T-cell (primary cell): Measurements from ENCODE around the gene CD84. TPM values are rescaled to one million over a fixed set of nuclear protein-coding genes. Genes with fewer than 3 reads are reported as not detected.
A peak's percentile ranks its signal among the peaks of the same experiment; 100 is the strongest.
"Not testable (repeated sequence)": the region's sequence is repeated elsewhere in the genome, so short reads cannot be mapped to it uniquely, and the experiment has no call there.

Source experiments
- ATAC-seq, 4 experiments: fragments of 200-7000 bp in 3 of 4; fragments of 150-1000 bp in 1 of 4; cut with Tn5 transposase; replicated peaks in 1 of 4; 1 replicate in 3 of 4; 2 replicates in 1 of 4; pipeline ENCODE4 v1.10.0; 2021; ENCODE audit warnings: moderate library complexity in 3 of 4, mild to moderate bottlenecking in 2 of 4, moderate number of reproducible peaks in 1 of 4
- CTCF ChIA-PET, 2 donors: fragments of 300-600 bp; sonication (Branson Sonifier 250); formaldehyde crosslinking; loops; one replicate each; lab custom pipeline; 2022; ENCODE audit warnings: antibody characterized with exemption in 2 of 2; lab: Charles Lee
- POLR2A ChIA-PET, 2 donors: fragments of 300-600 bp; sonication (Branson Sonifier 250); formaldehyde crosslinking; loops; one replicate each; lab custom pipeline; 2022; ENCODE audit warnings: antibody characterized with exemption in 2 of 2; lab: Charles Lee
- DNase-seq, 35 experiments: peaks; one replicate each; pipeline versions ENCODE4 v3.0.0 to v3.0.0-alpha.2; 2013 to 2023
- H3K27ac ChIP-seq: one replicate; pipeline ENCODE4 v1.5.1; 2013; ENCODE audit warnings: low read length
- H3K27me3 ChIP-seq, 2 experiments: replicated peaks in 1 of 2; 1 replicate in 1 of 2; 2 replicates in 1 of 2; pipeline versions ENCODE4 v1.6.1 to v1.7.0; 2013; ENCODE audit warnings: low read length in 1 of 2, mixed read lengths in 1 of 2; ENCODE audit not compliant: control insufficient read depth in 2 of 2, insufficient read depth in 2 of 2; ENCODE audit errors: extremely low read depth in 1 of 2
- H3K36me3 ChIP-seq, 2 donors: 1 replicate in 1 of 2; 2 replicates in 1 of 2; pipeline versions ENCODE4 v1.6.1 to v1.7.0; 2013; ENCODE audit warnings: low read length in 1 of 2; ENCODE audit not compliant: control insufficient read depth in 2 of 2, insufficient read depth in 1 of 2; ENCODE audit errors: extremely low read depth in 1 of 2
- H3K4me1 ChIP-seq, 2 experiments: 1 replicate in 1 of 2; 2 replicates in 1 of 2; pipeline versions ENCODE4 v1.6.1 to v1.7.0; 2013; ENCODE audit warnings: low read length in 2 of 2, mixed read lengths in 1 of 2; ENCODE audit not compliant: insufficient read depth in 2 of 2, control insufficient read depth in 1 of 2; ENCODE audit errors: extremely low read depth in 1 of 2
- H3K4me3 ChIP-seq, 2 donors: 1 replicate in 1 of 2; 2 replicates in 1 of 2; pipeline versions ENCODE4 v1.5.1 to v1.7.0; 2013; ENCODE audit warnings: mild to moderate bottlenecking in 2 of 2, low read length in 1 of 2, moderate library complexity in 1 of 2; ENCODE audit not compliant: control insufficient read depth in 1 of 2; ENCODE audit errors: extremely low read depth in 1 of 2
- H3K9me3 ChIP-seq: 2 replicates; pipeline ENCODE4 v1.7.0; 2013
- H3K27ac Mint-ChIP-seq, 2 donors: one replicate each; pipeline ENCODE4 v1.8.0; 2020 to 2021; ENCODE audit warnings: mild to moderate bottlenecking in 2 of 2, mixed read lengths in 2 of 2
- H3K27me3 Mint-ChIP-seq, 2 donors: one replicate each; pipeline ENCODE4 v1.8.0; 2021 to 2022; ENCODE audit warnings: mixed read lengths in 2 of 2
- H3K36me3 Mint-ChIP-seq: one replicate; pipeline ENCODE4 v1.8.0; 2021; ENCODE audit warnings: mixed read lengths
- H3K4me1 Mint-ChIP-seq, 3 donors: one replicate each; pipeline ENCODE4 v1.8.0; 2020 to 2022; ENCODE audit warnings: mixed read lengths in 3 of 3, mild to moderate bottlenecking in 1 of 3
- H3K4me3 Mint-ChIP-seq, 3 donors: one replicate each; pipeline ENCODE4 v1.8.0; 2020 to 2022; ENCODE audit warnings: mild to moderate bottlenecking in 3 of 3, mixed read lengths in 3 of 3, moderate library complexity in 3 of 3
- H3K9me3 Mint-ChIP-seq, 3 donors: one replicate each; pipeline ENCODE4 v1.8.0; 2020 to 2022; ENCODE audit warnings: mixed read lengths in 3 of 3
- WGBS: methylation state at CpG from one replicate; pipeline ENCODE4 v1.1.5; 2013; ENCODE audit warnings: missing lambda C conversion rate; ENCODE audit not compliant: insufficient coverage; 5-methylcytosine and 5-hydroxymethylcytosine counted together
- total RNA-seq, 35 experiments: library from RNA in 6 of 35; stranded (reverse) in 6 of 35; fragments of 120-200 nt in 1 of 35; gene quantifications; one replicate each; pipeline versions ENCODE4 v1.2.1 to v1.2.4 and lab custom pipeline; 2013 to 2026

CD84 gene, protein sequence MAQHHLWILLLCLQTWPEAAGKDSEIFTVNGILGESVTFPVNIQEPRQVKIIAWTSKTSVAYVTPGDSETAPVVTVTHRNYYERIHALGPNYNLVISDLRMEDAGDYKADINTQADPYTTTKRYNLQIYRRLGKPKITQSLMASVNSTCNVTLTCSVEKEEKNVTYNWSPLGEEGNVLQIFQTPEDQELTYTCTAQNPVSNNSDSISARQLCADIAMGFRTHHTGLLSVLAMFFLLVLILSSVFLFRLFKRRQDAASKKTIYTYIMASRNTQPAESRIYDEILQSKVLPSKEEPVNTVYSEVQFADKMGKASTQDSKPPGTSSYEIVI
- total RNA-seq (10 to 100 TPM; 47.5 to 97.4 (median 51.8) TPM), total RNA-seq (lab: John Stamatoyannopoulos, UW) (16.9 to 262 (median 93.8) reads per million in 29 experiments)
- total RNA-seq (2013) = 98.3 TPM

GRCh38 chr1:160579216-160579701 lies at the start of gene CD84:
Gene CD84 (minus strand): TSS chr1:160579496. CDS start chr1:160579437, 59 bp downstream.
- peak in 6 of 35 experiments; percentile 2 to 50 (median 15) for DNase-seq
- no peaks in the 10 kb centered on the region for H3K9me3 ChIP-seq
- Mint-ChIP-seq H3K27me3 (no peaks in the 10 kb centered on the region), H3K36me3 (peaks cover 22% of the 10 kb centered on the region), H3K9me3 (peaks cover 0 to 6% (median 4%) of the 10 kb centered on the region in 3 donors), H3K27ac (peak within 1 kb of the TSS; percentile 98 to 99), H3K4me3 (peak within 1 kb of the TSS; percentile 77 to 92 (median 86)), H3K4me1 (peaks cover 75 to 91% (median 81%) of the 10 kb centered on the region in 3 donors)
- no peaks in the 10 kb centered on the region for H3K36me3 ChIP-seq
- CTCF ChIA-PET = interaction anchor here in 1 of 2 donors (1.3 to 1.5 kb wide), 2 partner anchors 38 to 78 kb away, joined by 3 to 6 read pairs; no protein-coding TSS in a partner anchor
- peak within 1 kb of the TSS; percentile 87 for H3K27ac ChIP-seq
- 0% methylated on average over 1 of the region's 3 CpGs for WGBS
- POLR2A ChIA-PET = interaction anchor here (0.6 to 1.0 kb wide), 2 partner anchors 35 to 386 kb away, joined by 3 to 4 read pairs; no protein-coding TSS in a partner anchor
- H3K27me3 ChIP-seq = no peaks in the 10 kb centered on the region
- peak within 1 kb of the TSS; percentile 61 to 69 for H3K4me3 ChIP-seq
- peak; percentile 46 to 66 (median 54) for ATAC-seq
- peaks cover 27 to 33% of the 10 kb centered on the region in 2 experiments for H3K4me1 ChIP-seq

DNA sequence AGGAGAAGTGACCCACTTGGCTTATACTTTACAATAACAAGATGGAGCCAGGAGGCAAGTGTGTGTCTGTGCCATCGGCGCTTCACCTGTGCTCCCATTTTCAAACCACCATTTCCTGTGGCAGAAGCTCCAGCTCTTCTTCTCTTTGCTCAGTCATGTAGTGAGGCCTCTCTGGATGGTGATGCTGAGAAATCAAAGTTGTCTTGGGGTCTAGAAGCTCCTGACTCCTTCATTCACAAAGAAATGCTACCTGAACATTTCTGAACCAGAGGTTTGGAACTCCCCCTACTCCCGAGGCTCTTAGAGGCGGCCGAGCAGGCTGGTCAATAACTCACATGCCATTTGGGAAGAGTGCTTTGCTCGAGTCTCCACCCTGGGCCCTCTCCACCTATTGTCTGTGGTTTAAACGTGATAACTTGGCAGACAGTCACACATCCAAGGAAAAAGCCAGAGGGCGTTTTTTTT lies 49.5 kb upstream of the CD84 start:
- 4% methylated on average over 3 of the region's 8 CpGs for WGBS
- H3K27me3 ChIP-seq = no peaks in the 10 kb centered on the region
- ATAC-seq = peak; percentile 33 to 57 (median 41)
- POLR2A ChIA-PET = interaction anchor here (1.0 to 1.6 kb wide), 2 partner anchors 11 to 416 kb away, joined by 3 to 4 read pairs; no protein-coding TSS in a partner anchor
- peaks cover 0 to 15% of the 10 kb centered on the region in 2 donors for H3K36me3 ChIP-seq
- CTCF ChIA-PET = interaction anchor here in 1 of 2 donors (0.6 to 2.3 kb wide), 8 partner anchors 9 to 484 kb away, joined by 3 to 11 read pairs (median 4); no protein-coding TSS in a partner anchor
- peak overlapping the region; percentile 33 to 50 for H3K4me3 ChIP-seq
- no peaks in the 10 kb centered on the region for H3K9me3 ChIP-seq
- peak overlapping the region; percentile 95 for H3K27ac ChIP-seq
- Mint-ChIP-seq H3K27ac (peak overlapping the region; percentile 96 to 98), H3K27me3 (no peaks in the 10 kb centered on the region), H3K4me1 (peaks cover 92 to 98% (median 98%) of the 10 kb centered on the region in 3 donors), H3K9me3 (peaks cover 0 to 3% (median 3%) of the 10 kb centered on the region in 3 donors), H3K4me3 (peak overlapping the region; percentile 66 to 78 (median 73)), H3K36me3 (peaks cover 63% of the 10 kb centered on the region)
- DNase-seq = peak in 25 of 35 experiments; percentile 9 to 71 (median 33)
- peaks cover 79 to 91% of the 10 kb centered on the region in 2 experiments for H3K4me1 ChIP-seq

- H3K9me3 Mint-ChIP-seq, ATAC-seq, H3K4me3 ChIP-seq, H3K27me3 Mint-ChIP-seq, H3K9me3 ChIP-seq, H3K27me3 ChIP-seq: not testable (repeated sequence)
- Histone ChIP-seq H3K27ac (peak overlapping the region; percentile 95), H3K36me3 (peaks cover 0 to 11% of the 10 kb centered on the region in 2 donors), H3K4me1 (peaks cover 78 to 91% of the 10 kb centered on the region in 2 experiments)
- peaks cover 92 to 98% (median 98%) of the 10 kb centered on the region in 3 donors for H3K4me1 Mint-ChIP-seq
- CTCF ChIA-PET = interaction anchor here (0.6 to 2.3 kb wide), 6 partner anchors 8 to 47 kb away, joined by 3 to 11 read pairs (median 4); no protein-coding TSS in a partner anchor
- peaks cover 64% of the 10 kb centered on the region for H3K36me3 Mint-ChIP-seq
- POLR2A ChIA-PET = interaction anchor here (0.6 to 1.6 kb wide), 3 partner anchors 10 to 417 kb away, joined by 3 to 4 read pairs (median 3); no protein-coding TSS in a partner anchor
- H3K4me3 Mint-ChIP-seq = peak overlapping the region in 1 of 3 donors; percentile 78
- H3K27ac Mint-ChIP-seq = peak overlapping the region; percentile 96 to 98
- peak in 1 of 35 experiments; percentile 30 for DNase-seq
- WGBS = no CpG with 5 or more reads among the region's 4 CpGs
Measured at GRCh38 chr1:160627677-160628289, 48.5 kb upstream of the CD84 start.

GRCh38 chr1:160626509-160627342 lies 47.4 kb upstream of the CD84 start:
- H3K9me3 ChIP-seq = no peaks in the 10 kb centered on the region
- Mint-ChIP-seq H3K27ac (peak overlapping the region; percentile 96 to 98), H3K27me3 (no peaks in the 10 kb centered on the region), H3K4me1 (peaks cover 99 to 100% (median 100%) of the 10 kb centered on the region in 3 donors), H3K9me3 (peaks cover 0 to 3% (median 3%) of the 10 kb centered on the region in 3 donors), H3K4me3 (peak overlapping the region; percentile 43 to 60 (median 55)), H3K36me3 (peaks cover 69% of the 10 kb centered on the region)
- ChIA-PET POLR2A (interaction anchor here (0.5 to 0.8 kb wide), 3 partner anchors 13 to 464 kb away, joined by 3 to 11 read pairs (median 4); no protein-coding TSS in a partner anchor), CTCF (interaction anchor here in 1 of 2 donors (0.6 to 1.1 kb wide), 4 partner anchors 8 to 56 kb away, joined by 3 to 5 read pairs (median 3); no protein-coding TSS in a partner anchor)
- H3K4me3 ChIP-seq = no peak overlapping the region
- peak overlapping the region; percentile 95 for H3K27ac ChIP-seq
- peaks cover 69 to 86% of the 10 kb centered on the region in 2 experiments for H3K4me1 ChIP-seq
- peaks cover under 1 to 16% of the 10 kb centered on the region in 2 donors for H3K36me3 ChIP-seq
- no peak for DNase-seq
- H3K27me3 ChIP-seq = no peaks in the 10 kb centered on the region
- ATAC-seq = no peak
- no CpG with 5 or more reads among the region's 1 CpG for WGBS

DNA sequence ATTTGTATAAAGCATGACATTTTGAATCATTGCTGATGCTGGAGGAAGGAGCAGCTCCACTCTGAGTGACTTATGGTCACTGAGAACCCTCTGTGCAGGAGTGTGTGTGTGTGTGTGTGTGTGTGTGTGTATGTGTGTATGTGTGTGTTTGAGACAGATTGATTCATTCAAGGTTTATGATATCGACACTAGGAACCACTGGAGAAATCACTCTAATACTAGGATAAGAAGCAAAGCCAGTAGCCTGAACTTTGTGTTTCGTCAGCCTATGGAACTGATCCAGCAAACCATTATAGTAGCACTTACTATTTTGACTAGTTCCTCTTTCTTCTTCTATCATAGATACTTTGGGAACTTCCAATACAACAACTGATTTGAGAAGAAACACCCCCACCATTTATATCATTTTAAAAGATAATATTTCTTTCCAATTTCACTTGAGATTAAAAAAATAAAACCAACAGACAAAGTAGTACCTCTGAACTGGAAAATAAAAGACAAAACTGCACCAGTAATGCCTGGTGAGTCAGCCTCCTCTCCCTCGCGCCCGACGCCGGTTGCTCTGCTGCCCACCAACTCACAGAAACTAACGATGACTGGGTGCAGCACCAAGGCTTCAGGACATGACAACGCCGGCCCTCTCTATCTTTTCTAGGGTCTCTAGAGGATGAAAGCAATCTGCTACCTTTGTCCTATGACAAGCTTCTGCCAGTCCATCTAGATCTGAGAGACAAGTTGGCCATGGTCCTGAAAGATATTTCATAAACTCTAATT lies 46.6 kb upstream of the CD84 start:
- CTCF ChIA-PET = interaction anchor here in 1 of 2 donors (1.0 to 1.1 kb wide), 2 partner anchors 7 to 50 kb away, joined by 3 to 5 read pairs; no protein-coding TSS in a partner anchor
- H3K36me3 ChIP-seq = peaks cover 4 to 13% of the 10 kb centered on the region in 2 donors
- H3K27me3 ChIP-seq = no peaks in the 10 kb centered on the region
- Mint-ChIP-seq H3K27me3 (no peaks in the 10 kb centered on the region), H3K4me1 (peaks cover 99 to 100% (median 100%) of the 10 kb centered on the region in 3 donors), H3K36me3 (peaks cover 66% of the 10 kb centered on the region), H3K4me3 (peak overlapping the region; percentile 41 to 60 (median 55)), H3K27ac (peak overlapping the region; percentile 96 to 98), H3K9me3 (peaks cover 0 to 3% (median 3%) of the 10 kb centered on the region in 3 donors)
- POLR2A ChIA-PET = interaction anchor here (0.5 to 0.7 kb wide), 3 partner anchors 50 to 688 kb away, joined by 3 to 4 read pairs (median 3); no protein-coding TSS in a partner anchor
- DNase-seq = peak in 3 of 35 experiments; percentile 29 to 55 (median 54)
- H3K4me1 ChIP-seq = peaks cover 62 to 82% of the 10 kb centered on the region in 2 experiments
- no peak for ATAC-seq
- 45% methylated on average over 9 of the region's 10 CpGs for WGBS
- no peaks in the 10 kb centered on the region for H3K9me3 ChIP-seq
- H3K27ac ChIP-seq = peak overlapping the region; percentile 95
- H3K4me3 ChIP-seq = no peak overlapping the region
